IMR-90 (cell line): Measurements from ENCODE around the gene RNGTT.

ENCODE experiments used
- CTCF ChIP-seq: conservative IDR thresholded peaks from 2 replicates; pipeline ENCODE4 v1.5.1; 2012; ENCODE audit warnings: mild to moderate bottlenecking, low read depth, low read length, improper control_type of control experiment
- MXI1 ChIP-seq: IDR thresholded peaks from 2 replicates; pipeline ENCODE4 v1.6.1; 2012; ENCODE audit warnings: low read depth, mild to moderate bottlenecking, low read length, moderate library complexity, borderline replicate concordance
- POLR2A ChIP-seq: IDR thresholded peaks from 2 replicates; pipeline ENCODE4 v1.6.1; 2012; ENCODE audit warnings: mild to moderate bottlenecking, low read depth, low read length

GRCh38 chr6:88572449-88573139 lies 390.8 kb downstream of the RNGTT start:
- TF ChIP-seq CTCF (no peak), POLR2A (no peak), MXI1 (no peak)
